ENCODE results near the gene SUMF1. TPM values are rescaled to one million over a fixed set of nuclear protein-coding genes. Genes with fewer than 3 reads are reported as not detected.

Gene SUMF1
- total and polyA plus RNA-seq, 2 of the 4 experiments (the other 2 are of a cell fraction) = 26.3 to 38.4 TPM

DNA sequence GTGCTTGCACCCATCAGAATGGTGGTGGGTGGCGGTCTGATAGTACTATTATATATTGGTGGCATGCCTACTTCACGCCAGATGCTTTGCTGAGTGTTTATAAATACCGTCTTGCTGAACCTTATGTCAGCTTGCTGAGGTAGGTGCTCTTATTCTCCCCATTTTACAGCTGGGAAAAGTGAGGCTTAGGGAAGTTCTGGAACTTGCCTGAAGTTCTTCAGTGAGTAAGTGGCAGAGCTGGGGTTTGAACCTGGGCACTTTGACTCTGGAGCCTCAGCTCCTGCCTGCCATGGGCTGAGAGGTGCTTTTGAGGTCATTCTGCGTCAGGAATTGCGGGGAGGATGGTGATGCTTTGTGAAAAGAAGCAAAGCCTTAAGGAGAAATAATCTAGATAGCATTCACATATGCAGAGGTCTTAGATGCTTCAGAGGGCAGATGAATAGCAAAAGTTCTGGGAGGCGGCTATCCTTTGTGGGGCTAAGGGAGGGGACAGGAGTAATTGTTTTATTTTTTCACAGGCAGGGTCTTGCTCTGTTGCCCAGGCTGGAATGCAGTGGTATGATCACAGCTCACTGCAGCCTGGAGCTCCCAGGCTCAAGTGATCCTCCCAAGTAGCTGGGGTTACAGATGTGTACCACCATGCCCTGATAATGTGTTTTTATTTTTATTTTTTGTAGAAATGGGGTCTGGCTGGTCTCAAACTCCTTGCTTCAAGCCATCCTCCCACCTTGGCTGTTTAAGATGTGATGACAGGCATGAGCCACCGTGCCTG, 44.6 kb upstream of the SUMF1 start:
- POLR2A ChIA-PET (ENCODE audit: unreplicated experiment) = no interaction called here
- H2AK9ac ChIP-seq (replicated peaks; ENCODE audit: low read depth, low read length, poor library complexity) = peak overlapping the region; percentile 6
- H2BK15ac ChIP-seq (ENCODE audit: low read depth, low read length) = no peak overlapping the region
- H3K4me1 ChIP-seq (ENCODE audit: control insufficient read depth, insufficient read depth, low read length) = no peaks in the 10 kb centered on the region
- no peak overlapping the region for H3K14ac ChIP-seq (replicated peaks; ENCODE audit: low read depth, low read length)
- H2AFZ ChIP-seq (replicated peaks; ENCODE audit: low read length, poor library complexity) = no peak overlapping the region
- DNase-seq (no peak), ATAC-seq (ENCODE audit: low read depth) (no peak)
- H4K8ac ChIP-seq (ENCODE audit: low read depth in 2 of 2, low read length in 2 of 2) = no peak overlapping the region
- H2BK5ac ChIP-seq (ENCODE audit: low read depth, low read length, poor library complexity, severe bottlenecking) = no peak overlapping the region
- CTCF ChIA-PET = no interaction called here
- BruUV-seq (replicated peaks) = no TSS peak
- no peak overlapping the region for H3K9ac ChIP-seq (ENCODE audit: low read depth, low read length)
- H3K9me3 ChIP-seq (ENCODE audit: control insufficient read depth, insufficient read depth, low read length) = no peaks in the 10 kb centered on the region
- dilution Hi-C loops (cut with HindIII; ENCODE audit: low sequenced_read_pairs, unreplicated experiment) (no loop called here), intact Hi-C loops (cut with micrococcal nuclease) (no loop called here), in situ Hi-C loops (cut with MboI; ENCODE audit: low sequenced_read_pairs) (no loop called here)
- no peak overlapping the region for H3K4me3 ChIP-seq (ENCODE audit: insufficient read depth, low read depth, low read length)
- H3K4me2 ChIP-seq (ENCODE audit: low read depth, low read length) = no peak overlapping the region
- H3K18ac ChIP-seq (ENCODE audit: low read depth, low read length) = no peak overlapping the region
- TF ChIP-seq BHLHE40 (IDR thresholded peaks at IDR 0.05; ENCODE audit: low read depth, low read length) (no peak), MAZ (IDR thresholded peaks at IDR 0.05; ENCODE audit: borderline replicate concordance, low read depth, low read length) (no peak), MAFK (IDR thresholded peaks at IDR 0.05; ENCODE audit: low read depth, low read length) (no peak), NFE2L2 (IDR thresholded peaks at IDR 0.05; ENCODE audit: low read depth, low read length) (no peak), POLR2A (IDR thresholded peaks at IDR 0.05; ENCODE audit: low read depth, low read length) (no peak), MXI1 (IDR thresholded peaks at IDR 0.05; ENCODE audit: borderline replicate concordance, low read depth, low read length) (no peak), RFX5 (IDR thresholded peaks at IDR 0.05; ENCODE audit: low read depth, low read length) (no peak), RCOR1 (IDR thresholded peaks at IDR 0.05; ENCODE audit: insufficient replicate concordance, low read length) (no peak), CHD1 (IDR thresholded peaks at IDR 0.05; ENCODE audit: low read depth, low read length) (no peak), SMC3 (IDR thresholded peaks at IDR 0.05; ENCODE audit: low read depth, low read length) (no peak), CEBPB (IDR thresholded peaks at IDR 0.05; ENCODE audit: low read depth, low read length) (no peak), RAD21 (IDR thresholded peaks at IDR 0.05; ENCODE audit: low read length) (no peak), FOS (IDR thresholded peaks at IDR 0.05; ENCODE audit: low read depth, low read length) (no peak)
- TF ChIP-seq, protein P1, sequence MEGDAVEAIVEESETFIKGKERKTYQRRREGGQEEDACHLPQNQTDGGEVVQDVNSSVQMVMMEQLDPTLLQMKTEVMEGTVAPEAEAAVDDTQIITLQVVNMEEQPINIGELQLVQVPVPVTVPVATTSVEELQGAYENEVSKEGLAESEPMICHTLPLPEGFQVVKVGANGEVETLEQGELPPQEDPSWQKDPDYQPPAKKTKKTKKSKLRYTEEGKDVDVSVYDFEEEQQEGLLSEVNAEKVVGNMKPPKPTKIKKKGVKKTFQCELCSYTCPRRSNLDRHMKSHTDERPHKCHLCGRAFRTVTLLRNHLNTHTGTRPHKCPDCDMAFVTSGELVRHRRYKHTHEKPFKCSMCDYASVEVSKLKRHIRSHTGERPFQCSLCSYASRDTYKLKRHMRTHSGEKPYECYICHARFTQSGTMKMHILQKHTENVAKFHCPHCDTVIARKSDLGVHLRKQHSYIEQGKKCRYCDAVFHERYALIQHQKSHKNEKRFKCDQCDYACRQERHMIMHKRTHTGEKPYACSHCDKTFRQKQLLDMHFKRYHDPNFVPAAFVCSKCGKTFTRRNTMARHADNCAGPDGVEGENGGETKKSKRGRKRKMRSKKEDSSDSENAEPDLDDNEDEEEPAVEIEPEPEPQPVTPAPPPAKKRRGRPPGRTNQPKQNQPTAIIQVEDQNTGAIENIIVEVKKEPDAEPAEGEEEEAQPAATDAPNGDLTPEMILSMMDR (conservative IDR thresholded peaks at IDR 0.05; ENCODE audit: low read depth, low read length) = no peak
- TF ChIP-seq, protein P2, sequence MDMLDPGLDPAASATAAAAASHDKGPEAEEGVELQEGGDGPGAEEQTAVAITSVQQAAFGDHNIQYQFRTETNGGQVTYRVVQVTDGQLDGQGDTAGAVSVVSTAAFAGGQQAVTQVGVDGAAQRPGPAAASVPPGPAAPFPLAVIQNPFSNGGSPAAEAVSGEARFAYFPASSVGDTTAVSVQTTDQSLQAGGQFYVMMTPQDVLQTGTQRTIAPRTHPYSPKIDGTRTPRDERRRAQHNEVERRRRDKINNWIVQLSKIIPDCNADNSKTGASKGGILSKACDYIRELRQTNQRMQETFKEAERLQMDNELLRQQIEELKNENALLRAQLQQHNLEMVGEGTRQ (IDR thresholded peaks at IDR 0.05; ENCODE audit: low read depth, low read length) = no peak
- TF ChIP-seq, protein P3, sequence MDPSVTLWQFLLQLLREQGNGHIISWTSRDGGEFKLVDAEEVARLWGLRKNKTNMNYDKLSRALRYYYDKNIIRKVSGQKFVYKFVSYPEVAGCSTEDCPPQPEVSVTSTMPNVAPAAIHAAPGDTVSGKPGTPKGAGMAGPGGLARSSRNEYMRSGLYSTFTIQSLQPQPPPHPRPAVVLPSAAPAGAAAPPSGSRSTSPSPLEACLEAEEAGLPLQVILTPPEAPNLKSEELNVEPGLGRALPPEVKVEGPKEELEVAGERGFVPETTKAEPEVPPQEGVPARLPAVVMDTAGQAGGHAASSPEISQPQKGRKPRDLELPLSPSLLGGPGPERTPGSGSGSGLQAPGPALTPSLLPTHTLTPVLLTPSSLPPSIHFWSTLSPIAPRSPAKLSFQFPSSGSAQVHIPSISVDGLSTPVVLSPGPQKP (IDR thresholded peaks at IDR 0.05; ENCODE audit: borderline replicate concordance, low read depth, low read length) = no peak
- H3K79me1 ChIP-seq (ENCODE audit: low read depth in 1 of 2, low read length in 2 of 2) = no peaks in the 10 kb centered on the region
- H2BK20ac ChIP-seq (ENCODE audit: low read depth, low read length) = no peak overlapping the region
- H3K23ac ChIP-seq (ENCODE audit: low read depth, low read length) = no peak overlapping the region
- no peaks in the 10 kb centered on the region for H4K20me1 ChIP-seq (ENCODE audit: insufficient read depth, low read length)
- H2BK120ac ChIP-seq (ENCODE audit: low read depth, low read length) = no peak overlapping the region
- no peak overlapping the region for H4K91ac ChIP-seq (ENCODE audit: insufficient read depth, low read depth, low read length)
- H3K36me3 ChIP-seq (ENCODE audit: control insufficient read depth, insufficient read depth, low read length) = no peaks in the 10 kb centered on the region
- no peak overlapping the region for H4K5ac ChIP-seq (ENCODE audit: low read depth, low read length)
- H2AK5ac ChIP-seq (ENCODE audit: low read depth, low read length) = no peak overlapping the region
- H3K4ac ChIP-seq (ENCODE audit: low read depth, low read length) = no peak overlapping the region
- H3K56ac ChIP-seq (ENCODE audit: extremely low read depth, insufficient read depth, low read length) = no peak overlapping the region
- H3K27me3 ChIP-seq (ENCODE audit: control insufficient read depth, insufficient read depth, low read length) = no peaks in the 10 kb centered on the region
- no peak overlapping the region for H3K27ac ChIP-seq (ENCODE audit: insufficient read depth, low read length)
- H3K9me1 ChIP-seq (ENCODE audit: insufficient read depth, low read length) = no peaks in the 10 kb centered on the region
- no CpG with 5 or more reads among the region's 7 CpGs for WGBS, 2 experiments (ENCODE audit: extremely low coverage in 2 of 2, insufficient read length in 1 of 2)
